Measurements from ENCODE around the gene OTOP3. TPM values are rescaled to one million over a fixed set of nuclear protein-coding genes. Genes with fewer than 3 reads are reported as not detected.

The OTOP3 gene
- total RNA-seq, 1 experiment from 2014 or later: not detected

GRCh38 chr17:74923538-74924249 is 12.0 kb upstream of the OTOP3 start:
- Mint-ChIP-seq H3K27ac (ENCODE audit: unreplicated experiment) (no peak overlapping the region), H3K4me1 (ENCODE audit: low read depth, unreplicated experiment) (no peaks in the 10 kb centered on the region), H3K36me3 (ENCODE audit: insufficient read depth, unreplicated experiment) (no peaks in the 10 kb centered on the region), H3K4me3 (ENCODE audit: unreplicated experiment) (peak overlapping the region; percentile 71), H3K9me3 (ENCODE audit: unreplicated experiment) (no peaks in the 10 kb centered on the region), H3K27me3 (ENCODE audit: insufficient read depth, unreplicated experiment) (peaks cover 25% of the 10 kb centered on the region)
- ChIA-PET CTCF (interaction anchor here (0.5 to 4.3 kb wide), 13 partner anchors 10 to 377 kb away, joined by 3 to 46 read pairs (median 4); partner anchors contain the start of genes CD300C, FDXR and MRPL58), POLR2A (interaction anchor here (0.6 kb wide), 1 partner anchor 183 kb away, joined by 4 read pairs; no protein-coding TSS in a partner anchor)
- BruUV-seq (replicated peaks): no TSS peak
- H3K27me3 ChIP-seq (replicated peaks; ENCODE audit: control insufficient read depth, insufficient read depth, low read length): peaks cover 1% of the 10 kb centered on the region; the same call in 1 of the 2 replicates
- TF ChIP-seq CTCF (IDR thresholded peaks at IDR 0.05; ENCODE audit: insufficient read depth in 1 of 2, low read depth in 1 of 2, low read length in 1 of 2, severe bottlenecking in 1 of 2, unreplicated experiment in 1 of 2): peak; percentile 88 to 97
- H3K36me3 ChIP-seq (ENCODE audit: control insufficient read depth, insufficient read depth, low read length): no peaks in the 10 kb centered on the region
- peak; percentile 62 to 89 for DNase-seq
- H3K9me3 ChIP-seq: no peaks in the 10 kb centered on the region
- H3K4me3 ChIP-seq (ENCODE audit: low read depth, low read length): peak overlapping the region; percentile 49
- peaks cover 6% of the 10 kb centered on the region; the same call in 1 of the 2 replicates for H3K4me1 ChIP-seq
- intact Hi-C loops (cut with micrococcal nuclease; ENCODE audit: unreplicated experiment): loop anchor here (1.0 kb wide), 2 partner anchors 35 to 83 kb away; no protein-coding TSS in a partner anchor

- Histone ChIP-seq H3K36me3 (ENCODE audit: control insufficient read depth, insufficient read depth, low read length) (no peaks in the 10 kb centered on the region), H3K27me3 (replicated peaks; ENCODE audit: control insufficient read depth, insufficient read depth, low read length) (peaks cover 1% of the 10 kb centered on the region; the same call in 1 of the 2 replicates), H3K4me1 (peaks cover 6% of the 10 kb centered on the region; the same call in 1 of the 2 replicates), H3K4me3 (ENCODE audit: low read depth, low read length) (peak within 1 kb of the TSS; percentile 49), H3K9me3 (no peaks in the 10 kb centered on the region)
- Mint-ChIP-seq H3K27ac (ENCODE audit: unreplicated experiment) (no peak within 1 kb of the TSS), H3K4me3 (ENCODE audit: unreplicated experiment) (peak within 1 kb of the TSS; percentile 71), H3K36me3 (ENCODE audit: insufficient read depth, unreplicated experiment) (no peaks in the 10 kb centered on the region), H3K4me1 (ENCODE audit: low read depth, unreplicated experiment) (no peaks in the 10 kb centered on the region), H3K27me3 (ENCODE audit: insufficient read depth, unreplicated experiment) (peaks cover 25% of the 10 kb centered on the region), H3K9me3 (ENCODE audit: unreplicated experiment) (no peaks in the 10 kb centered on the region)
- TF ChIP-seq CTCF (IDR thresholded peaks at IDR 0.05; ENCODE audit: insufficient read depth in 1 of 2, low read depth in 1 of 2, low read length in 1 of 2, severe bottlenecking in 1 of 2, unreplicated experiment in 1 of 2): no peak
- intact Hi-C loops (cut with micrococcal nuclease; ENCODE audit: unreplicated experiment): no loop called here
- ChIA-PET CTCF (interaction anchor here (0.9 to 4.3 kb wide), 12 partner anchors 10 to 378 kb away, joined by 3 to 46 read pairs (median 4); partner anchors contain the start of genes CD300C, FDXR and MRPL58), POLR2A (no interaction called here)
- no TSS peak for BruUV-seq (replicated peaks)
- DNase-seq: no peak
Observed at GRCh38 chr17:74924250-74924948, 11.3 kb upstream of the OTOP3 start, which contains the start of gene OTOP2. OTOP2 (plus strand) TSS chr17:74924273; CDS start chr17:74924633, 360 bp downstream.

- no peak for DNase-seq
- ChIA-PET CTCF (interaction anchor here (0.6 to 4.3 kb wide), 6 partner anchors 12 to 88 kb away, joined by 3 to 46 read pairs (median 7); partner anchors contain the start of genes FDXR and MRPL58), POLR2A (no interaction called here)
- no peak overlapping the region for H3K4me3 ChIP-seq (ENCODE audit: low read depth, low read length)
- Mint-ChIP-seq H3K4me1 (ENCODE audit: low read depth, unreplicated experiment) (no peaks in the 10 kb centered on the region), H3K9me3 (ENCODE audit: unreplicated experiment) (no peaks in the 10 kb centered on the region), H3K36me3 (ENCODE audit: insufficient read depth, unreplicated experiment) (no peaks in the 10 kb centered on the region), H3K27me3 (ENCODE audit: insufficient read depth, unreplicated experiment) (peaks cover 25% of the 10 kb centered on the region), H3K27ac (ENCODE audit: unreplicated experiment) (no peak overlapping the region), H3K4me3 (ENCODE audit: unreplicated experiment) (no peak overlapping the region)
- H3K36me3 ChIP-seq (ENCODE audit: control insufficient read depth, insufficient read depth, low read length): no peaks in the 10 kb centered on the region
- TF ChIP-seq CTCF (IDR thresholded peaks at IDR 0.05; ENCODE audit: insufficient read depth in 1 of 2, low read depth in 1 of 2, low read length in 1 of 2, severe bottlenecking in 1 of 2, unreplicated experiment in 1 of 2): no peak
- H3K27me3 ChIP-seq (replicated peaks; ENCODE audit: control insufficient read depth, insufficient read depth, low read length): peaks cover 1% of the 10 kb centered on the region; the same call in 1 of the 2 replicates
- H3K4me1 ChIP-seq: peaks cover 6% of the 10 kb centered on the region; the same call in 1 of the 2 replicates
- intact Hi-C loops (cut with micrococcal nuclease; ENCODE audit: unreplicated experiment): no loop called here
- no peaks in the 10 kb centered on the region for H3K9me3 ChIP-seq
- no TSS peak for BruUV-seq (replicated peaks)
Observed at GRCh38 chr17:74925242-74925641, 10.5 kb upstream of the OTOP3 start.

Measured in Caco-2 (cell line).